SK-N-SH treated with all-trans-retinoic acid at 6 μM for 48 hours (cell line): Measurements from ENCODE around the gene PGC.

Source experiments
- ATAC-seq: fragments of 200-7000 bp; cut with Tn5 transposase; 3 replicates; pipeline ENCODE4 v1.9.1; 2020; ENCODE audit warnings: mild to moderate bottlenecking, moderate library complexity
- ARNTL ChIP-seq: fragments of 450-650 bp; formaldehyde crosslinking; IDR thresholded peaks from 2 replicates; pipeline ENCODE4 v1.5.0; 2020; ENCODE audit warnings: low read depth, mild to moderate bottlenecking, moderate library complexity, borderline replicate concordance
- BACH2 ChIP-seq: fragments of 250-450 bp; sonication (Bioruptor Pico); IDR thresholded peaks from 2 replicates; pipeline ENCODE4 v1.9.0; 2021; ENCODE audit warnings: mild to moderate bottlenecking, borderline replicate concordance
- CSDC2 ChIP-seq: fragments of 250-450 bp; sonication (Bioruptor Pico); IDR thresholded peaks from 2 replicates; pipeline ENCODE4 v1.5.0; 2020; ENCODE audit warnings: mild to moderate bottlenecking, moderate library complexity
- CSRNP3 ChIP-seq: fragments of 250-450 bp; sonication (Bioruptor Pico); IDR thresholded peaks from 2 replicates; pipeline ENCODE4 v1.5.1; 2021; ENCODE audit warnings: mild to moderate bottlenecking, moderate library complexity
- GLIS3 ChIP-seq: fragments of 250-450 bp; sonication (Bioruptor Pico); IDR thresholded peaks from 2 replicates; pipeline ENCODE4 v1.5.0; 2020; ENCODE audit warnings: mild to moderate bottlenecking, moderate library complexity
- ISL1 ChIP-seq: fragments of 250-450 bp; sonication (Bioruptor Pico); IDR thresholded peaks from 2 replicates; pipeline ENCODE4 v2.1.2; 2022; ENCODE audit warnings: mild to moderate bottlenecking, moderate library complexity
- OSR1 ChIP-seq: fragments of 250-450 bp; sonication (Bioruptor Pico); IDR thresholded peaks from 2 replicates; pipeline ENCODE4 v1.8.0; 2022; ENCODE audit warnings: moderate library complexity, mild to moderate bottlenecking, inconsistent platforms
- POU6F1 ChIP-seq: fragments of 250-450 bp; sonication (Bioruptor Pico); IDR thresholded peaks from 2 replicates; pipeline ENCODE4 v1.8.0; 2021; ENCODE audit warnings: low read depth, mild to moderate bottlenecking, moderate library complexity, borderline replicate concordance
- PPARA ChIP-seq: fragments of 250-450 bp; sonication (Bioruptor Pico); IDR thresholded peaks from 2 replicates; pipeline ENCODE4 v1.5.0; 2020; ENCODE audit warnings: mild to moderate bottlenecking, borderline replicate concordance
- RARB ChIP-seq: fragments of 250-450 bp; sonication (Bioruptor Pico); IDR thresholded peaks from 2 replicates; pipeline ENCODE4 v1.8.0; 2021; ENCODE audit warnings: mild to moderate bottlenecking, moderate library complexity
- SNAI2 ChIP-seq: fragments of 250-450 bp; sonication (Bioruptor Pico); IDR thresholded peaks from 2 replicates; pipeline ENCODE4 v1.5.0; 2020; ENCODE audit warnings: mild to moderate bottlenecking, moderate library complexity
- TCF4 ChIP-seq: fragments of 250-450 bp; sonication (Bioruptor Pico); IDR thresholded peaks from 2 replicates; pipeline ENCODE4 v1.8.0; 2021; ENCODE audit warnings: mild to moderate bottlenecking, moderate library complexity, borderline replicate concordance
- TOX ChIP-seq: fragments of 250-450 bp; sonication (Bioruptor Pico); IDR thresholded peaks from 2 replicates; pipeline ENCODE4 v1.8.0; 2021; ENCODE audit warnings: mild to moderate bottlenecking, moderate library complexity, borderline replicate concordance
- TSHZ2 ChIP-seq: fragments of 250-450 bp; sonication (Bioruptor Pico); IDR thresholded peaks from 2 replicates; pipeline ENCODE4 v1.5.0; 2020; ENCODE audit warnings: mild to moderate bottlenecking, moderate library complexity
- ZC3H10 ChIP-seq: fragments of 250-450 bp; sonication (Bioruptor Pico); IDR thresholded peaks from 2 replicates; pipeline ENCODE4 v1.5.1; 2021; ENCODE audit warnings: mild to moderate bottlenecking, moderate library complexity
- ZFP3 ChIP-seq: fragments of 250-450 bp; sonication (Bioruptor Pico); IDR thresholded peaks from 2 replicates; pipeline ENCODE4 v1.5.0; 2020; ENCODE audit warnings: mild to moderate bottlenecking, moderate library complexity
- ZFP30 ChIP-seq: fragments of 450-650 bp; formaldehyde crosslinking; IDR thresholded peaks from 2 replicates; pipeline ENCODE4 v1.5.0; 2022; ENCODE audit warnings: mild to moderate bottlenecking, moderate library complexity
- ZNF565 ChIP-seq: fragments of 450-650 bp; formaldehyde crosslinking; conservative IDR thresholded peaks from 2 replicates; pipeline ENCODE4 v1.5.0; 2020; ENCODE audit warnings: low read depth, mild to moderate bottlenecking, moderate library complexity
- TF ChIP-seq, protein P1 (sequence below): fragments of 250-450 bp; sonication (Bioruptor Pico); IDR thresholded peaks from 2 replicates; pipeline ENCODE4 v1.8.0; 2020; ENCODE audit warnings: mild to moderate bottlenecking, moderate library complexity, borderline replicate concordance
- TF ChIP-seq, protein P2 (sequence below): fragments of 250-450 bp; sonication (Bioruptor Pico); IDR thresholded peaks from 2 replicates; pipeline ENCODE4 v1.5.1; 2020; ENCODE audit warnings: low read depth, mild to moderate bottlenecking, moderate library complexity

PGC gene

DNA sequence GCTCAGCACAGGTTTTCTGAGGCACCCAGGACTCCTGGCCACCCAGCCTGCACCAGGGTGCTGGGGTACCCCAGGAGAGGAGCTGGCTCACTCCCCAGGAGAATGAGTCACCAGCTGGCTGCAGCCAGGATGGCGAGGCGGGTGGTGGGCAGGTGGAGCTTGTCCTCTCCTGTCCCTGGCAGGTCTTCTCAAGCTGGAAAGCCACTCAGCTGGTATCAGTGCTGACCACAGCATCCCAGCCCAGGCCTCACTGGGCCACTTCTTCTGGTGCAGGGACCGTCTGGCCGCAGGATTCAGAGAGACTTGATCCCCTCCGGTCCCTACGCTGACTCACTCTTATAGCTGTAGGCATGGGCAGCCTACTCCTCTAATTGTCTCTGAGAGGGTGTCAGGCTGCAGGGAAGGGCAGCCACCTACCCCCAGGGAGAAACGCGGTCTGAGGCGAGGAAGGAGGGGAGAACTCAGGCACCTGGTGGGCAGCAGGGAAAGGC is 34.0 kb downstream of the PGC start (continued):
- TF ChIP-seq POU6F1 (CRISPR knock-in tag), result no peak
- no peak for TF ChIP-seq OSR1 (CRISPR knock-in tag)
- TF ChIP-seq CSDC2 (CRISPR knock-in tag), result no peak
- TF ChIP-seq ISL1 (CRISPR knock-in tag), result no peak
- TF ChIP-seq TCF4 (CRISPR knock-in tag), result no peak

DNA sequence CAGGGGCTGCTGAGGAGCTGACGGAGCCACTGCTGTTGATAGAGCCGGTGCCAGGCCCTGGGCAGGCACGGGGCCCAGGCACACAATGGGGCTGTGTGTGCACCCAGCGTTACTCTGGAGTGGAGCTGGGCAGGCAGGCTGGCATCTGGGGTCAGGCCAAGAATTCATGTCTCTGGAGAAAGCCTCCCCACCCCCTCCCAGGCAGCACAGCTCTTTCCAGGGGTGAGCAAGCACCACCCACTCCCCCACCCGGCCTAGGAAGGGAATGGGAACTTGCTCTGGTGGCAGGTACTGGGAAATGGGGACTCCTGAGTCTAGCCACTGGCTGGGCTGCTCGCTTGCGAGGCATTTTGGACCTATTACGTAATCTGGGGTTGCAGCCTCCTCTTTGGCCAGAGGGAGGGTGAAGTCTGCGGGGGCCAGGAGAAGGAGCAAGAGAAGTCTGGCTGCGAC is 34.5 kb downstream of the PGC start:
- ATAC-seq, result peak; percentile 68
- no peak for TF ChIP-seq TOX (CRISPR knock-in tag)
- TF ChIP-seq, protein P1, sequence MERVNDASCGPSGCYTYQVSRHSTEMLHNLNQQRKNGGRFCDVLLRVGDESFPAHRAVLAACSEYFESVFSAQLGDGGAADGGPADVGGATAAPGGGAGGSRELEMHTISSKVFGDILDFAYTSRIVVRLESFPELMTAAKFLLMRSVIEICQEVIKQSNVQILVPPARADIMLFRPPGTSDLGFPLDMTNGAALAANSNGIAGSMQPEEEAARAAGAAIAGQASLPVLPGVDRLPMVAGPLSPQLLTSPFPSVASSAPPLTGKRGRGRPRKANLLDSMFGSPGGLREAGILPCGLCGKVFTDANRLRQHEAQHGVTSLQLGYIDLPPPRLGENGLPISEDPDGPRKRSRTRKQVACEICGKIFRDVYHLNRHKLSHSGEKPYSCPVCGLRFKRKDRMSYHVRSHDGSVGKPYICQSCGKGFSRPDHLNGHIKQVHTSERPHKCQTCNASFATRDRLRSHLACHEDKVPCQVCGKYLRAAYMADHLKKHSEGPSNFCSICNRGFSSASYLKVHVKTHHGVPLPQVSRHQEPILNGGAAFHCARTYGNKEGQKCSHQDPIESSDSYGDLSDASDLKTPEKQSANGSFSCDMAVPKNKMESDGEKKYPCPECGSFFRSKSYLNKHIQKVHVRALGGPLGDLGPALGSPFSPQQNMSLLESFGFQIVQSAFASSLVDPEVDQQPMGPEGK (CRISPR knock-in tag), result no peak
- TF ChIP-seq ZFP30 (CRISPR knock-in tag), result no peak
- TF ChIP-seq ARNTL (CRISPR knock-in tag), result no peak
- no peak for TF ChIP-seq POU6F1 (CRISPR knock-in tag)
- TF ChIP-seq, protein P2, sequence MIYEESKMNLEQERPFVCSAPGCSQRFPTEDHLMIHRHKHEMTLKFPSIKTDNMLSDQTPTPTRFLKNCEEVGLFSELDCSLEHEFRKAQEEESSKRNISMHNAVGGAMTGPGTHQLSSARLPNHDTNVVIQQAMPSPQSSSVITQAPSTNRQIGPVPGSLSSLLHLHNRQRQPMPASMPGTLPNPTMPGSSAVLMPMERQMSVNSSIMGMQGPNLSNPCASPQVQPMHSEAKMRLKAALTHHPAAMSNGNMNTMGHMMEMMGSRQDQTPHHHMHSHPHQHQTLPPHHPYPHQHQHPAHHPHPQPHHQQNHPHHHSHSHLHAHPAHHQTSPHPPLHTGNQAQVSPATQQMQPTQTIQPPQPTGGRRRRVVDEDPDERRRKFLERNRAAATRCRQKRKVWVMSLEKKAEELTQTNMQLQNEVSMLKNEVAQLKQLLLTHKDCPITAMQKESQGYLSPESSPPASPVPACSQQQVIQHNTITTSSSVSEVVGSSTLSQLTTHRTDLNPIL (CRISPR knock-in tag), result no peak

DNA sequence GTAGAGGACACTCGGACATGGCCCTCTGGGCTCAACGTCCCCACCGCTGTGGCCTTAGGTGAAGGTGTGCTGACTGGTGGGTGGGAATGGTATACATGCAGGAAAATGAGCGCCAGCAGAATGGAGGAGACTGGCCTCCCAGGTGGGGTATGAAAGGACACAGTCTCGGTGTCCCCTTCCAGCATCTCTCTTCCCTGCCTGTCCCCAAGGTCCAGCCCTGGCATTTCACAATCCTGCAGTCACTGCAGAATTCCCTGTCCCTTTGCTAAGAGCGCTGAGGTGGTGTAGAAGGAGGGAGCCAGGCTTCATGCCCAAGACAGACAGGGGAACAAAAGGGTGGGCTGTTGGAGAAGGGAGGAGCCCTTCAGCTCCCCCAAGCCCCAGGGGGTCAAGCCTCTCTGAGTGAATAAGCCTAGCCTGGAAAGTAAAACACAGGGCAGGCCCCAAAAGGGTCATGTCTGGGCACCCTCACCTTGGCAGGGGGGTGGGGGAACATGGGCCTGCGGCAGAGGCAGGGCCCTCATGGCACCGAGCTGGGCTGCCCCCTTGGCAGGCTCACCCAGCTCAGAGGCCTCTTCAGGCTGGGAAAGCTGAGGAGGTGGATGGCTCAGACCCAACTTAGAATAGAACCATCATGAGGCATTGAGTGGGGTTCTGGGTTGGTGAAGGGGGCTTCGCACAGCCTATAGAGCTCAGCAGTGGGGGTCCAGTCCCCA is 35.7 kb downstream of the PGC start:
- no peak for ATAC-seq
- no peak for TF ChIP-seq CSRNP3
- TF ChIP-seq TSHZ2 (CRISPR knock-in tag), result no peak
- TF ChIP-seq ZNF565 (CRISPR knock-in tag), result no peak
- no peak for TF ChIP-seq ZFP3 (CRISPR knock-in tag)
- TF ChIP-seq CSDC2 (CRISPR knock-in tag), result no peak
- no peak for TF ChIP-seq PPARA (CRISPR knock-in tag)
- TF ChIP-seq ZC3H10 (CRISPR knock-in tag), result no peak
- TF ChIP-seq, protein P1 (CRISPR knock-in tag), result no peak
- TF ChIP-seq TOX (CRISPR knock-in tag), result no peak
- no peak for TF ChIP-seq ARNTL (CRISPR knock-in tag)
- no peak for TF ChIP-seq TCF4 (CRISPR knock-in tag)
- TF ChIP-seq, protein P2 (CRISPR knock-in tag), result no peak
- no peak for TF ChIP-seq BACH2
- TF ChIP-seq ZFP30 (CRISPR knock-in tag), result no peak
- TF ChIP-seq SNAI2 (CRISPR knock-in tag), result no peak
- no peak for TF ChIP-seq ISL1 (CRISPR knock-in tag)
- no peak for TF ChIP-seq RARB (CRISPR knock-in tag)
- TF ChIP-seq GLIS3 (CRISPR knock-in tag), result no peak
- no peak for TF ChIP-seq OSR1 (CRISPR knock-in tag)
